Activated naive CD8-positive, alpha-beta T cell (primary cell): ENCODE results near the gene DNAH3.
"Not testable (repeated sequence)": the region's sequence is repeated elsewhere in the genome, so short reads cannot be mapped to it uniquely, and the experiment has no call there.

Experiments
- H3K27ac Mint-ChIP-seq: one replicate; pipeline ENCODE4 v1.8.0; 2021; ENCODE audit warnings: mixed read lengths
- H3K27me3 Mint-ChIP-seq: one replicate; pipeline ENCODE4 v1.8.0; 2021; ENCODE audit warnings: mixed read lengths
- H3K36me3 Mint-ChIP-seq: one replicate; pipeline ENCODE4 v1.8.0; 2021; ENCODE audit warnings: mixed read lengths
- H3K4me1 Mint-ChIP-seq: one replicate; pipeline ENCODE4 v1.8.0; 2021; ENCODE audit warnings: low read depth, mixed read lengths
- H3K4me3 Mint-ChIP-seq: one replicate; pipeline ENCODE4 v1.8.0; 2021; ENCODE audit warnings: mild to moderate bottlenecking, mixed read lengths
- H3K9me3 Mint-ChIP-seq: one replicate; pipeline ENCODE4 v1.8.0; 2021; ENCODE audit warnings: low read depth, mixed read lengths

Gene DNAH3

DNA sequence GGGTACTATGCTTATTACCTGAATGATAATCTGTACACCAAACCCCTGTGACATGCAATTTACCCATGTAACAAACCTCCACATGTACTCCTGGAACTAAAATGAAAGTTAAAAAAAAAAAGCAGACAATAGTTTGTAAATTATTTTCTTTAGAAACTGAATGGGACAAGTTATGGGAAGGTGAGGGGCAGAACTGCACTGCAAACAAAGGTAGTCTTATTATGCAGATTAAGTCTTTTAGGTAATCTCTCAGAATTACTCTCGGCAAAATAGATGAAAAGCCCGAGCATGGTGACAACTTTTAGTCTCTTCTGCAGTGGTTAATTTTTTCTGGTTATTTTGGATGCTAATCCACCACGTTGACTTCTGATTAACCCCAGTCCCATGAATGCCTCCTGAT lies 33.3 kb upstream of the DNAH3 start:
- H3K9me3 Mint-ChIP-seq = peaks cover 9% of the 10 kb centered on the region
- peaks cover 22% of the 10 kb centered on the region for H3K36me3 Mint-ChIP-seq
- H3K4me1 Mint-ChIP-seq = peaks cover 6% of the 10 kb centered on the region
- H3K4me3 Mint-ChIP-seq = no peak overlapping the region
- peaks cover 2% of the 10 kb centered on the region for H3K27me3 Mint-ChIP-seq
- no peak overlapping the region for H3K27ac Mint-ChIP-seq

DNA sequence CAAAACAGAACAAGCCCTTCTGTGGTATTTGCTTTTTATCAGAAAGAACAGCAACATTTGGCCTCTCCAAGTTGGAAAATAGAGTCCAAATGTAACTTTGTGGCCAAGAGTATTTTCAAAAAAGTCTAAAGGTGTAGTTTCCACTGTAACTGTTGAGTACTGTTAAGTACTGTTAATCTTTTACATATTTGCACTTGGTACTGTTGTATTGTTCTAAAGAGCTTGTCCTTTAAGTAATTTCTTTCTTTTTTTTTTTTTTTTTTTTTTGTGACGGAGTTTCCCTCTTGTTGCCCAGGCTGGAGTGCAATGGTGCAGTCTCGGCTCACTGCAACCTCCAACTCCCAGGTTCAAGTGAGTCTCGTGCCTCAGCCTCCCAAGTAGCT lies 29.3 kb upstream of the DNAH3 start:
- peaks cover 40% of the 10 kb centered on the region for H3K36me3 Mint-ChIP-seq
- no peak overlapping the region for H3K27ac Mint-ChIP-seq
- no peaks in the 10 kb centered on the region for H3K27me3 Mint-ChIP-seq
- H3K4me1 Mint-ChIP-seq = peaks cover 2% of the 10 kb centered on the region
- no peak overlapping the region for H3K4me3 Mint-ChIP-seq
- H3K9me3 Mint-ChIP-seq = peaks cover 9% of the 10 kb centered on the region

DNA sequence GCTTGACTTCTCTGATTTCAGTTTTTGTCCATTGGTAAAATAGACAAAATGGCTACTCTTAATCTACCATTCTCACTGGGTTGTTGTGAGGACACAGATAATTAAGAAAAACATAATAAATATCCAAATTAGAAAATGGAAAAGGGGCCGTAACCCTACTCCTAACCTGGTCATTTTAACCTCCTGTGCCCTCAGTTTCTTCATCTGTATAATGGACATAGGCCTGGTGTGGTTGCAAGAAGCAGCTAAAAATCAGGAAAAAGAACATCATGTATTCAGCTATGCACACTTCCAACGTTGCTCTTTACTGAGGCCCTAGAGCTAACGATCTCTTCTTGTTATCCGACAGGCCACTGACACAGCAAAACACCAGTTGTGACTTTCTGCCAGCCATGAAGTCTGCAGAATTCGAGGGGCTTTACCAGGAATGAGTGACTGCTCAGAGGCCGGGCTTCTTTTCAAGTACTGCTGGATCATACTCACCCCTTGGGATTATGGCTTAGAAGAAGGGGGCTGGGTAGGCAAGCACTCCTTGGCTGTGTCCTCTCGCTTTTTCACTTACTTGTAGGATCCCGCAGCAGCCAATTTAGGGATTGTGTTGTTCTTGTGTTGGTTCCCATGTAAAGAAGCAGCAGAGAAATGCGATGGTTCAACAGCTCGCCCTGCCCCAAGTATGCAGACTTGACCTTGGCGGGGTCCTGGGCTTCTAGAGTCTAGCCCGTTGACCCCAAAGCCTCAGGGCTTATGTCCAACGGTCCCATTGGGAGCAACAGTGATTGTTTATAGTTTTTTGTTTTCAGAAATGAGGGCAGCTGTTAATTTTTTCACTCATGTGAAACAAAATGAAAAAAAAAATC lies 28.7 kb upstream of the DNAH3 start:
- no peaks in the 10 kb centered on the region for H3K4me1 Mint-ChIP-seq
- H3K4me3 Mint-ChIP-seq = no peak overlapping the region
- no peak overlapping the region for H3K27ac Mint-ChIP-seq
- peaks cover 40% of the 10 kb centered on the region for H3K36me3 Mint-ChIP-seq
- H3K27me3 Mint-ChIP-seq = no peaks in the 10 kb centered on the region
- peaks cover 6% of the 10 kb centered on the region for H3K9me3 Mint-ChIP-seq

DNA sequence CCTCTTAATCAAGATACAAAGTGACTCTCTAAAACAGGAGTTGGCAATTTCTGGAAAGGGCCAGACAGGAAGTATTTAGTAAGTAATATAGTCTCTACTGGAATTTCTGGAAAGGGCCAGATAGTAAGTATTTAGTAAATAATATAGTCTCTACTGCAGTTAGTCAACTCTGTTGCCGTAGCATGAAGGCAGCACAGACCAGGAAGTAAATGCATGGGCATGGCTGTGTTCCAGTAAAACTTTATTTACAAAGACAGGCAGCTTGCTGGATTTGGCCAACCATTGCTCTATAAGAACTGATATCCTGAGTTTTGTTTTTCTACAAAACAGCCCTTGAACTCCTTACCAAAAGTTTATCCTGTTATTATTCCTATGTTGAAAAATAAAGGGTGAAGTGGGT lies 24.8 kb upstream of the DNAH3 start:
- H3K27me3 Mint-ChIP-seq = no peaks in the 10 kb centered on the region
- no peak overlapping the region for H3K4me3 Mint-ChIP-seq
- H3K9me3 Mint-ChIP-seq = no peaks in the 10 kb centered on the region
- H3K27ac Mint-ChIP-seq = no peak overlapping the region
- peaks cover 29% of the 10 kb centered on the region for H3K36me3 Mint-ChIP-seq
- H3K4me1 Mint-ChIP-seq = no peaks in the 10 kb centered on the region

DNA sequence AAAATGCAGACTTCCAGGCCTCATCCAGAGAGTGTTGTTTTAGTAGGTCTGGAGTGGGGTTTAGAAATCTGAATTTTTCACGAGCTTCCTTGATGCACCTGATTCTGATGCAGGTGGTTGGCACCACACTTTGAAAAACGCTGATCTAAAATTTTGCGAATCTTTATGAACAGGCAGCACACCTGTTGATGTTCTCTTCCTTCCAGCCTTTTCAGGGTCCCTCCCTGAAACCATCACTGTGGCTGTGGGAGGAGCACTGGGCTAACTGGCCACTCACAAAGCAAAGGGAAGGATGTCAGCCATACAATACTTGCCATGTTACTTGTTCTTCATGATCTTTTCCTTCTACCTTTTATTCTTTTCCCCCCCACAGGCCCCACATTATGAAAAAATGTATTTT lies 22.0 kb upstream of the DNAH3 start:
- H3K9me3 Mint-ChIP-seq = no peaks in the 10 kb centered on the region
- no peak overlapping the region for H3K27ac Mint-ChIP-seq
- H3K36me3 Mint-ChIP-seq = peaks cover 15% of the 10 kb centered on the region
- H3K4me1 Mint-ChIP-seq = no peaks in the 10 kb centered on the region
- H3K4me3 Mint-ChIP-seq = no peak overlapping the region
- H3K27me3 Mint-ChIP-seq = no peaks in the 10 kb centered on the region

DNA sequence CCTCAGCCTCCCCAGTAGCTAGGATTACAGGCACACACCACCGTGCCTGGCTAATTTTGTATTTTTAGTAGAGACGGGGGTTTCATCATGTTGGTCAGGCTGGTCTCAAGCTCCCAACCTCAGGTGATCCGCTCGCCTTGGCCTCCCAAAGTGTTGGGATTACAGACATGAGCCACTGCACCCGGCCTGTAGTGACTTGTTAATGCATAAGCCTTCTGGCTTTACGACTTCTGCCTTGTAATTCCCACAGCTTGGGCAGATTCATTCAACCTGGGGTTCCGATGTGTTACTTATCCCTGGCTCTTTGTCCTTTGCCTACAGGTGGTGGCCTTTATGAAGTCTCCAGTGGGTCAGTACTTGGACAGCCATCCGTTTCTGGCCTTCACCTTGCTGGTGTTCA lies 19.5 kb upstream of the DNAH3 start:
- H3K4me3 Mint-ChIP-seq, H3K9me3 Mint-ChIP-seq, H3K27ac Mint-ChIP-seq, H3K27me3 Mint-ChIP-seq, H3K4me1 Mint-ChIP-seq: not testable (repeated sequence)
- peaks cover 12% of the 10 kb centered on the region for H3K36me3 Mint-ChIP-seq

DNA sequence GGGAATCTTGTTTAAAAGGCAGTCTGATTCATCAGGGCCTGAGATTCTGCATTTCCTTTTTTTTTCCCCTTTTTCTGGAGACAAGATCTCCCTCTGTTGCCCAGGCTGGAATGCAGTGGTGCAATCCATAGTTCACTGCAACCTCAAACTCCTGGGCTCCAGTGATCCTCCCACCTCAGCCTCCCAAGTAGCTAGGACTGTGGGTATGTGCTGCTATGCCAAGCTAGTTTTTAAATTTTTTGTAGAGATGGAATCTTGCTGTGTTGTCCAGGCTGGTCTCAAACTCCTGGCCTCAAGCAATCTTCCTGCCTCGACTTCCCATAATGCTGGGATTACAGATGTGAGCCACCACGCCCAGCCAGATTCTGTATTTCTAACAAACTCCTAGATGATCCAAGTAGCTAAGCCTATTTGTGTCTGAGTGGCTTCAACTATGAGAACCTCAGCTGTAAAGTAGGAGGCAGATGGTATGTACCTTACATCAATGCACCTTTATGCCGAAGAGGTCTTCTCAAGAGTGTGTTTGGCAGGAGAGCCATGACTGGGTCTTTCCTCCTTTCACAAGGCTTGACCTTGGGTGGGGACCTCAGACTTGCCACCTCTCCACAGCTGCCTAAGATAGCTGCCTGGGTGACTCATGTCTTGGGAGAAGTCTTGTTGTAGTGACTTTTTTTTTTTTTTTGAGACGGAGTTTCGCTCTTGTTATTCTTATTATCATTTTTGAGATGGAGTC lies 18.8 kb upstream of the DNAH3 start:
- Mint-ChIP-seq H3K4me3 (no peak overlapping the region), H3K27ac (no peak overlapping the region), H3K36me3 (peaks cover 16% of the 10 kb centered on the region), H3K4me1 (no peaks in the 10 kb centered on the region), H3K27me3 (no peaks in the 10 kb centered on the region), H3K9me3 (no peaks in the 10 kb centered on the region)

DNA sequence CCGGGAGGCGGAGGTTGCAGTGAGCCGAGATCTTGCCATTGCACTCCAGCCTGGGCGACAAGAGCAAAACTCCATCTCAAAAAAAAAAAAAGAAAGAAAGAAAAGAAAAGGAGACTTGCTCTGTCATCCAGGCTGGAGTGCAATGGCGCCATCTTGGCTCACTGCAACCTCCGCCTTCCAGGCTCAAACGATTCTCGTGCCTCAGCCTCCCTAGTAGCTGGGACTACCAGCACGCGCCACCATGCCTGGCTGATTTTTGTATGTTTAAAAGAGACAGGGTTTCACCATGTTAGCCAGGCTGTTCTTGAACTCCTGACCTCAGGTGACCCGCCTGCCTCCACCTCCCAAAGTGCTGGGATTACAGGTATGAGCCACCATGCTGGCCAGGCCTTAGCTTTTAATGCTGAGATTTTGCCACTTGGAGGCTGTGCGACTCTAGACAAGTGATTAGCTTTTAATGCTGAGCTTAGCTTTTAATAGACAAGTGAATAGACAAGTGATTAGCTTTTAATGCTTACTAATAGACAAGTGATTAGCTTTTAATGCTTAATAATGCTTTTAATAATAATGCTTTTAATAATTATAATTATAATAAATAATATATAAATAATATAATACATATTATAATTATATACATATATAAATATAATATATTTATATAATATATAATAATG lies 17.4 kb upstream of the DNAH3 start:
- H3K4me3 Mint-ChIP-seq = no peak overlapping the region
- H3K9me3 Mint-ChIP-seq = no peaks in the 10 kb centered on the region
- H3K27me3 Mint-ChIP-seq = no peaks in the 10 kb centered on the region
- H3K27ac Mint-ChIP-seq = no peak overlapping the region
- H3K4me1 Mint-ChIP-seq = no peaks in the 10 kb centered on the region
- H3K36me3 Mint-ChIP-seq = peaks cover 16% of the 10 kb centered on the region

DNA sequence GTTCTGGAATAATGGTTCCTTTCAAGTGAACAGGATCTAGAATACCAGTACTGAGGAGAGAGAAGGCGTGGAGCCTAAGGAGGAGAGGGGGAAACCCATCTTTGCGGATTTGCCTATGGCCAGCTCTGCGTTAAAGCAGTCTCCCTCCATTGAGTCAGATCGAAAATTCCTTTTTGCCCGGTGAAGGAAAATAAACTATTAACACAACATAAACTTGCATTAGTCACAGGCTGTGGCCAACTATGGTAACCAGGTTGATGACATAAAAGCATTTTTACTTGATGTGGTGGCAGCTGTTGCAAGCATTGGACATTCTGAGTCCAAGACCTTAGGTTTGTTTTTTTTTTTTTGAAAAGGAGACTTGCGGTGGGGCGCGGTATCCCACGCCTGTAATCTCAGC lies 16.7 kb upstream of the DNAH3 start:
- Mint-ChIP-seq H3K36me3 (peaks cover 11% of the 10 kb centered on the region), H3K4me3 (no peak overlapping the region), H3K27me3 (no peaks in the 10 kb centered on the region), H3K9me3 (no peaks in the 10 kb centered on the region), H3K4me1 (no peaks in the 10 kb centered on the region), H3K27ac (no peak overlapping the region)

DNA sequence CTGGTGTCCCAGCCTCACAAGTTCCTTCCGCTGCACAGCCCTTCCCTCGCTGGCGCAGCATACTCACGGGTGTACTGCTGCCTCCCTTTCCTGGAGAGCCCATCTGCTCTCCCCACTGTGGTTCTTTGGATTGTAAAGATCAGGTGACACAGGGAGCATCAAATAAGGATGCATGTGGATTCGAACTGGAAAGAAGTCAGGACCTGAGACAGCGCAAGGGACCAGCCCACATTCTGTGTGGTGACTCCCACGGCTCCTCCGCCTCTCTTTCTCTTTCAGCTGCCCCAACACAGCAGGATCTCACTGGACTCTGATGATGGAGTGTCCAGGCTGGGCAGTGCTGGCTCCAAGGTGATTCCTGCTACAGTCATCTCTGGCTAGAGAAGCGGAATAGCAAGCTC lies 15.9 kb upstream of the DNAH3 start:
- Mint-ChIP-seq H3K27me3 (no peaks in the 10 kb centered on the region), H3K4me1 (no peaks in the 10 kb centered on the region), H3K27ac (no peak overlapping the region), H3K36me3 (peaks cover 11% of the 10 kb centered on the region), H3K4me3 (no peak overlapping the region), H3K9me3 (no peaks in the 10 kb centered on the region)

DNA sequence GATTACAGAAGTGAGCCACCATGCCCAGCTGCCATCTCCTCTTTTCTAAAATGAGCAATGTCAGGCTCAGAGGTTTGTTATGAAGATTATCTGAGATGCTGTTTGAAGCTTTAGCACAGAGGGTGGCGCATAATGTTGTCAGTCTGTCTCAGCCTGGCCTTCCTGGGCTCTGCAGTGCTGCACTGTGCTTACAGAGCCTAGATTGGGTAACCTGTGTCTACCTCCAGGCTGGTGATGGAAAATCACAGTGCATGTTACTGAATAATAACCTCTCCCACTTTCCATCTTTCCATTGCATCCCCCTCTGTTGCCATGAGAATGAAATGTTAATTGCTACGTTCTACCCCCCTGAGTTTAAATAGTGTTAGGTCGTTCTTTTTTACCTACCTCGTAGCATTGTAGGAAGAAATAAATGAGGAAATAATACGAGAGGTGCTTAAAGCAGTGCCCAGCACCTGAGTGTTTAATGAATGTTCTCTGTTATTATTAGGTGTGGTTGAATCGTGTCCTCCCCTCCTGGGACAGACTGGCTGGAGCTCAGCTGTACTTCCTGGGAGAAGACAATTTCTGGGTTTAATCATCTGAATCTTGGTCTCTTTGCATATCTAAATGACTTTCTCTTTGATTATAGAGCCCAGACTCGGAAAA lies 14.0 kb upstream of the DNAH3 start:
- Mint-ChIP-seq H3K36me3 (peaks cover 9% of the 10 kb centered on the region), H3K4me3 (no peak overlapping the region), H3K27ac (no peak overlapping the region), H3K4me1 (peaks cover 5% of the 10 kb centered on the region), H3K27me3 (no peaks in the 10 kb centered on the region), H3K9me3 (no peaks in the 10 kb centered on the region)

DNA sequence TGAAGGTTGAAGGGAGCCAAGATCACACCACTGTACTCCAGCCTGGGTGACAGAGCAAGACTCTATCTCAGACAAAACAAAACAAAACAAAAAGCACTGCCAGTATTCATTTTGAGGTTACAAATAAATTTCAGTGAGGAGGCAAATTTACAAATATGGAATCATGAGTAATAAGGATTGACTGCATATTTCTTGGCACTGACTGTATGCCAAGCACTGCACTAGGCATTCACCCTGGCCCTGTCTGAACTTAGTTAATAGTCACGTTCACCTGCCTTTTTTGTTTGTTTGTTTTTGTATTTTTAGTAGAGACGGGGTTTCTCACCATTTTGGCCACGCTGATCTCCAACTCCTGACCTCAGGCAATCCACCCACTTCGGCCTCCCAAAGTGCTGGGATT lies 12.9 kb upstream of the DNAH3 start:
- Mint-ChIP-seq H3K4me1 (peaks cover 11% of the 10 kb centered on the region), H3K27me3 (no peaks in the 10 kb centered on the region), H3K9me3 (no peaks in the 10 kb centered on the region), H3K4me3 (no peak overlapping the region), H3K36me3 (peaks cover 9% of the 10 kb centered on the region), H3K27ac (no peak overlapping the region)

DNA sequence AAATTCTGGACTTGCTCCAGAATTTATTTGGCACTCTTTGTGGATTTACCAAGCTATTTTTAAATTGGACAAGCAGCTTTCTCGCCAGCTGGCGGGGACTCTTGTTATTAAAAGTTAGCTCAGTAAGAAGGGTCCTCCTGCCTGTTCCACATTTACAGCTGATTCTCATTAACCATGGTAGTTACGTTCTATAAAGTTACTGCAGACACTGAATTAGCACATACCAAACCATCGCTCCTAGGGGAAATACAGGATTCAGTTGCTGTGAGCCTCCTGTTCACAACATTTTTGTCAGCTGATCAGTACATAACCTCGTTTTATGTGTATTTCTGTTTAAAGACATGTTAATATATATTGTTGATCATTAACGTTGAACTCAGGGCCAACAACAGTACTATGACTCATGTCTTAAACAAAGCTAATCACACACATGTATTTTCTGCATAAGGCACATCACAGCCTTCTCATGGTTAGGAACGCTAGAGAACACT lies 12.1 kb upstream of the DNAH3 start:
- peaks cover 16% of the 10 kb centered on the region for H3K4me1 Mint-ChIP-seq
- peaks cover 9% of the 10 kb centered on the region for H3K36me3 Mint-ChIP-seq
- H3K9me3 Mint-ChIP-seq = no peaks in the 10 kb centered on the region
- H3K4me3 Mint-ChIP-seq = no peak overlapping the region
- H3K27ac Mint-ChIP-seq = no peak overlapping the region
- no peaks in the 10 kb centered on the region for H3K27me3 Mint-ChIP-seq

DNA sequence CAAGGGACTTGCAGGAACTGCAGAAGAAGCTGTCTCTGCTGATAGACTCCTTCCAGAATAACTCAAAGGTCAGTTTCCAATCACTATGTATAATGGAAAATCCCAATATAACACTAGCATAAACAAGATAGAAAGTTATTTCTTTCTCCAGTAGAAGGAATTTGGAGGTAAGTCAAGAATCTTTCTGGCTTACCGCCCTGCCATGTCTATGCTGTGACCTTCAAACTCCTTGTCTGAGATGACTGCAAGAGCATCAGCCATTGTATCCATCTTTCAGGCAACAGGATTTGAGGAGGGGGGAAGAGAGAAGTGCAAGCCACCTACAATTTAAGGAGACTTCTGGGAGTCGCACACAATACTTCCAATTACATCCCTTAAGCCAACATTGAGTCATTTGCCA lies 10.6 kb upstream of the DNAH3 start:
- H3K9me3 Mint-ChIP-seq = no peaks in the 10 kb centered on the region
- H3K4me3 Mint-ChIP-seq = no peak overlapping the region
- no peaks in the 10 kb centered on the region for H3K27me3 Mint-ChIP-seq
- H3K36me3 Mint-ChIP-seq = peaks cover 4% of the 10 kb centered on the region
- H3K27ac Mint-ChIP-seq = no peak overlapping the region
- peaks cover 19% of the 10 kb centered on the region for H3K4me1 Mint-ChIP-seq

DNA sequence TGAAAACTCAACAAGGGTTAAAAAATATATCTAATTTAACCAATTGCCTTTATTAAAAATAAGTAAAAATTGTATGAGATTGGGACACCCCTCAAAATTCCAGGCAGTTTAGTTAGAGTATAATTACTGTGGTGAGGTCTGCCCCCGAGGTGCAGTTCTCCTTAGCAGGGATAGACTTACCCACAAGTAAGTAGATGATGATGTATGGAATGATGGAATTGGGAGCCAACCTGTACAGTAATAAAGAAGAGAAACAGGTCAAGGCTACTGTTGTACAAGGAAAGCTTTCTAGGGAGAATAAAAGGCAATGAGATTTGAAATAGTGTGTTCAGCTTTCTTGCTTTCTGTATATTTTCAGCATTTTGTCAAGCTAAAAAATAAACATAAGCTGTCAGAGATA lies 9.6 kb upstream of the DNAH3 start:
- no peaks in the 10 kb centered on the region for H3K9me3 Mint-ChIP-seq
- no peak overlapping the region for H3K27ac Mint-ChIP-seq
- H3K27me3 Mint-ChIP-seq = no peaks in the 10 kb centered on the region
- H3K36me3 Mint-ChIP-seq = peaks cover 4% of the 10 kb centered on the region
- no peak overlapping the region for H3K4me3 Mint-ChIP-seq
- peaks cover 19% of the 10 kb centered on the region for H3K4me1 Mint-ChIP-seq
